GM23248 (cell line): ENCODE measurements around the gene TMEM164. TPM values are rescaled to one million over a fixed set of nuclear protein-coding genes. Genes with fewer than 3 reads are reported as not detected.

Source experiments
- DNase-seq: peaks from one replicate; pipeline ENCODE4 v3.0.0-alpha.2; 2015
- H2AFZ ChIP-seq: fragments of 200-600 bp; sonication (generic); 2 replicates; pipeline ENCODE4 v1.6.1; 2016; ENCODE audit warnings: antibody characterized with exemption
- H3F3A ChIP-seq: fragments of 200-600 bp; sonication (generic); 2 replicates; pipeline ENCODE4 v1.6.1; 2016; ENCODE audit warnings: mild to moderate bottlenecking, antibody characterized with exemption, mixed run types; ENCODE audit not compliant: insufficient read depth
- H3K27ac ChIP-seq: fragments of 200-600 bp; sonication (generic); 2 replicates; pipeline ENCODE4 v1.5.1; 2016; ENCODE audit warnings: mild to moderate bottlenecking
- H3K27me3 ChIP-seq: fragments of 200-600 bp; sonication (generic); replicated peaks from 2 replicates; pipeline ENCODE4 v1.6.1; 2016; ENCODE audit warnings: mild to moderate bottlenecking; ENCODE audit not compliant: insufficient read depth
- H3K36me3 ChIP-seq: fragments of 200-600 bp; sonication (generic); 2 replicates; pipeline ENCODE4 v1.6.1; 2016; ENCODE audit warnings: low read depth, mild to moderate bottlenecking
- H3K4me1 ChIP-seq: fragments of 200-600 bp; sonication (generic); 2 replicates; pipeline ENCODE4 v1.6.1; 2016; ENCODE audit warnings: mild to moderate bottlenecking; ENCODE audit not compliant: insufficient read depth
- H3K4me2 ChIP-seq: fragments of 200-600 bp; sonication (generic); one replicate; pipeline ENCODE4 v1.6.1; 2016; ENCODE audit warnings: mild to moderate bottlenecking; ENCODE audit not compliant: unreplicated experiment
- H3K4me3 ChIP-seq: fragments of 200-600 bp; sonication (generic); 2 replicates; pipeline ENCODE4 v1.5.1; 2016; ENCODE audit warnings: mild to moderate bottlenecking
- H3K79me2 ChIP-seq: fragments of 200-600 bp; sonication (generic); 2 replicates; pipeline ENCODE4 v1.6.1; 2016; ENCODE audit warnings: mild to moderate bottlenecking; ENCODE audit not compliant: insufficient read depth
- H3K9ac ChIP-seq: fragments of 200-600 bp; sonication (generic); 2 replicates; pipeline ENCODE4 v1.6.1; 2016; ENCODE audit warnings: mild to moderate bottlenecking
- H3K9me2 ChIP-seq: fragments of 200-600 bp; sonication (generic); 2 replicates; pipeline ENCODE4 v1.6.1; 2016; ENCODE audit warnings: mixed run types, mild to moderate bottlenecking, moderate library complexity; ENCODE audit not compliant: insufficient read depth
- H3K9me3 ChIP-seq: fragments of 200-600 bp; sonication (generic); one replicate; pipeline ENCODE4 v1.6.1; 2017; ENCODE audit warnings: low read depth
- H4K20me1 ChIP-seq: fragments of 200-600 bp; sonication (generic); 2 replicates; pipeline ENCODE4 v1.6.0; 2016; ENCODE audit not compliant: insufficient read depth
- EZH2 ChIP-seq: fragments of 200-600 bp; sonication (generic); IDR thresholded peaks from 2 replicates; pipeline ENCODE4 v1.6.1; 2018; ENCODE audit warnings: antibody characterized with exemption, mild to moderate bottlenecking; ENCODE audit not compliant: insufficient read depth, poor library complexity, severe bottlenecking
- EZH2phosphoT487 ChIP-seq: fragments of 200-600 bp; sonication (generic); IDR thresholded peaks from 2 replicates; pipeline ENCODE4 v1.6.1; 2018; ENCODE audit warnings: antibody characterized with exemption, moderate library complexity, mild to moderate bottlenecking, low read depth; ENCODE audit not compliant: insufficient read depth
- WGBS, 2 experiments: methylation state at CpG; one replicate each; pipeline ENCODE4 v1.1.6; 2015 to 2017; ENCODE audit warnings: low lambda C conversion rate in 2 of 2, low coverage in 1 of 2; ENCODE audit errors: missing lambda C conversion rate in 2 of 2; 5-methylcytosine and 5-hydroxymethylcytosine counted together
- in situ Hi-C: fragments of 300-500 bp; cut with MboI; formaldehyde crosslinking; loops from 2 replicates; pipeline ENCODE4 v1.15.0; 2020
- polyA plus RNA-seq: library from polyadenylated mRNA; unstranded; fragments of >200 nt; fragmentation: Nextera tagmentation; extraction: Ambion mirVana; gene quantifications from 2 replicates; pipeline ENCODE4 v1.2.1, GENCODE V29; 2016
- total RNA-seq: library from RNA; depleted of rRNA; stranded (reverse); fragments of >200 nt; shearing (Covaris generic); gene quantifications from 2 replicates; pipeline ENCODE4 v1.2.3, GENCODE V29; 2014

Gene TMEM164
- total and polyA plus RNA-seq, 2 experiments from 2014 or later: 1.4 to 9.1 TPM

GRCh38 chrX:110182865-110183264, 180.0 kb downstream of the TMEM164 start:
- no peak overlapping the region for H2AFZ ChIP-seq
- 90 to 94% methylated on average over 5 to 6 of the region's 6 CpGs for WGBS, 2 experiments
- no peaks in the 10 kb centered on the region for H3K27me3 ChIP-seq
- no peaks in the 10 kb centered on the region for H3K79me2 ChIP-seq
- in situ Hi-C loops: no loop called here
- peaks cover 25% of the 10 kb centered on the region for H3F3A ChIP-seq
- DNase-seq: peak; percentile 8
- no peaks in the 10 kb centered on the region for H3K36me3 ChIP-seq
- no peak overlapping the region for H3K9ac ChIP-seq
- H4K20me1 ChIP-seq: no peaks in the 10 kb centered on the region
- H3K27ac ChIP-seq: peak overlapping the region; percentile 24; the same call in 1 of the 2 replicates
- no peaks in the 10 kb centered on the region for H3K9me3 ChIP-seq
- TF ChIP-seq EZH2 (no peak), EZH2phosphoT487 (no peak)
- H3K4me1 ChIP-seq: peaks cover 33% of the 10 kb centered on the region
- H3K4me2 ChIP-seq: no peak overlapping the region
- no peak overlapping the region for H3K4me3 ChIP-seq
- H3K9me2 ChIP-seq: no peaks in the 10 kb centered on the region

DNA sequence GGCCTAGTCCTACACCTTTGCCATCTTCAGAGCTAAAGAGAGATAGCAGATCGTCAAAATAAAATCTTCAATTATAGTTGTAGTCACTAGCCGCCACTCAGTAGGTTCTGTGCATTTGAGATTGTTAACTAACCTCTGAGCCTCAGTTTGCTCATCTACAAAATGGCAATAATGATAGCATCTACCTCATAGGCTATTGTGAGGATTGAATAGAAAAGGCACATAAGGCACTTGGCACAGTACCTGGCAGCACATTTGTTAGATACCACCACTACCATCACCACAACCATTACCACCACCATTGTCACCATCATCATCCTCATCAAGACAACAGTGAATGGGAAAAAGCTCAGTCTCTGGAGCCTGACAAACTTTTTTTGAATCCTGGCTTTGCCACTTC, 180.4 kb downstream of the TMEM164 start:
- no peak for DNase-seq
- 94% methylated on average over 2 of the region's 2 CpGs for WGBS, 2 experiments
- H3K79me2 ChIP-seq: no peaks in the 10 kb centered on the region
- H3K36me3 ChIP-seq: no peaks in the 10 kb centered on the region
- H3K27ac ChIP-seq: no peak overlapping the region
- H3K4me2 ChIP-seq: no peak overlapping the region
- H3K4me3 ChIP-seq: no peak overlapping the region
- peaks cover 33% of the 10 kb centered on the region for H3K4me1 ChIP-seq
- peaks cover 25% of the 10 kb centered on the region for H3F3A ChIP-seq
- no peak overlapping the region for H2AFZ ChIP-seq
- no peaks in the 10 kb centered on the region for H3K27me3 ChIP-seq
- H3K9ac ChIP-seq: no peak overlapping the region
- in situ Hi-C loops: no loop called here
- no peaks in the 10 kb centered on the region for H4K20me1 ChIP-seq
- no peaks in the 10 kb centered on the region for H3K9me3 ChIP-seq
- H3K9me2 ChIP-seq: no peaks in the 10 kb centered on the region
- no peak for TF ChIP-seq EZH2
- no peak for TF ChIP-seq EZH2phosphoT487

DNA sequence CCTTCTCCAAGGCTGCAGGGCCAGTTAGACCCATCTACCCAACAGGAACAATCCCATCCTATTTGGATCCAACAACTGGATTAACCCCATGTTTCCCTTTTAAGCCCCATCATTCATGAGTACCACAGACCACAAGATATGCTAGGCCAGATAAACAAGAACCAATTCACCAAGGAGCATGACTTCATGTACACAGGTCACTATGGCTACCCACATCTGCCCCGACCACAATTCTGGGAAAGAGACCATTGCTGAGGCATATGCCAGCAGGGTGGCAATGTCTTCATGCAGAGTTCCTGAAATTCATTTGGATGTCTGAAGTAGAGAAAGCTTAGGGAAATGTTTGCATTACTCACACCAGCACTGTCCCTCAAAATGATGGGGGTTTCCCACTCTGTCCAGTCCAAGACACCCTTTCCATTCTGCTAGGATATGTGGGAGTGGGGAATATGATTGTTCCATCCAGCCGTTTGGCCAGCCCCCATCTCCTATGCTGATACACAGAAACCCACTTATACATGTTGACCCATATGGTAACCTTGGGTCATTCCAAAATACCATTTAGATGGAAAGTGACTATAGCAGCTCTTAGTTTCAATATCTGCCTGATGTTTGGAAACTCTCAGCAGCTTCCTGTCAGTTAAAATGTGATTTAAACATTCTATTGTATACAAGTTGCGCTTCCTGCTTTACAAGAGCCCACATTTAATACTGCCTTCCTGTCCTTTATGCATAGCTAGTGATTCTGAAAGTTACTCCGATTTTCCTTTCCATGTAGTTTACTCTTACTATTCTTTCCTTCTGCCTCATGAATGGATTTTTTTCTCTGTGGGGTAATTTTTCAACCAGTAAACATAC, 186.0 kb downstream of the TMEM164 start:
- in situ Hi-C loops: no loop called here
- Histone ChIP-seq H3K79me2 (no peaks in the 10 kb centered on the region), H3K9ac (no peak overlapping the region), H4K20me1 (no peaks in the 10 kb centered on the region), H3K9me3 (no peaks in the 10 kb centered on the region), H3K4me2 (no peak overlapping the region), H3K9me2 (no peaks in the 10 kb centered on the region), H3K27me3 (no peaks in the 10 kb centered on the region), H3K36me3 (no peaks in the 10 kb centered on the region), H3K4me1 (no peaks in the 10 kb centered on the region), H2AFZ (no peak overlapping the region), H3K4me3 (no peak overlapping the region), H3F3A (no peaks in the 10 kb centered on the region), H3K27ac (no peak overlapping the region)
- DNase-seq: no peak
- TF ChIP-seq EZH2phosphoT487: no peak
- TF ChIP-seq EZH2: no peak
- WGBS, 2 experiments: 93 to 100% methylated on average over 2 to 3 of the region's 4 CpGs

- in situ Hi-C loops: no loop called here
- no peaks in the 10 kb centered on the region for H3F3A ChIP-seq
- H3K27ac ChIP-seq: no peak overlapping the region
- no peak overlapping the region for H2AFZ ChIP-seq
- H3K9me3 ChIP-seq: no peaks in the 10 kb centered on the region
- no peaks in the 10 kb centered on the region for H3K79me2 ChIP-seq
- DNase-seq: no peak
- no peaks in the 10 kb centered on the region for H3K4me1 ChIP-seq
- H3K27me3 ChIP-seq: no peaks in the 10 kb centered on the region
- H4K20me1 ChIP-seq: no peaks in the 10 kb centered on the region
- WGBS, 2 experiments: 93 to 96% methylated on average over 4 of the region's 4 CpGs
- H3K9me2 ChIP-seq: no peaks in the 10 kb centered on the region
- no peak for TF ChIP-seq EZH2
- peaks cover 6% of the 10 kb centered on the region; the same call in 1 of the 2 replicates for H3K36me3 ChIP-seq
- no peak overlapping the region for H3K4me2 ChIP-seq
- no peak overlapping the region for H3K4me3 ChIP-seq
- H3K9ac ChIP-seq: no peak overlapping the region
Observed at GRCh38 chrX:110192516-110192915, 189.6 kb downstream of the TMEM164 start.

DNA sequence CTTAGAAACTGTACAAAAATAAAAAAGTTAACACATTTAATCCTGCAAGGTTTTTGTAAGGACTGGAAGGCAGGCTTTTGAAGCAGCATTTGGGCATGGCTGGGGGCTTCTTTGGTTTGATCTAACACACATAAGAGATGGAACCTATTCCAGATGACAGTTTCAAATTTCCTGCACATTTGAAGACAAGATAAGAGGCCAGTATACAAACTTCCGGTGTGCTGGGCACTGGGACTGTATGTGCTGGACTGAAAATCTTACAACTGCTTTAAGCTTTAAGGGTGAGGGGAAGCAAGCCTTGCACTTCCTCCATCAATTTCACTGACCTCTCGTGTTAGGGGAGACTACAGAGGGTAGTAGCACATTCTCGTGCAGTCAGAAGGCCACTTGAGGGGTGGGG, 192.1 kb downstream of the TMEM164 start:
- Histone ChIP-seq H3K36me3 (peaks cover 6% of the 10 kb centered on the region; the same call in 1 of the 2 replicates), H3K4me2 (no peak overlapping the region), H3K27me3 (no peaks in the 10 kb centered on the region), H3K79me2 (no peaks in the 10 kb centered on the region), H3F3A (no peaks in the 10 kb centered on the region), H3K9me3 (no peaks in the 10 kb centered on the region), H2AFZ (no peak overlapping the region), H4K20me1 (no peaks in the 10 kb centered on the region), H3K4me3 (no peak overlapping the region), H3K4me1 (no peaks in the 10 kb centered on the region), H3K27ac (no peak overlapping the region), H3K9me2 (no peaks in the 10 kb centered on the region), H3K9ac (no peak overlapping the region)
- 74 to 78% methylated on average over 3 of the region's 3 CpGs for WGBS, 2 experiments
- in situ Hi-C loops: no loop called here
- TF ChIP-seq EZH2phosphoT487: no peak
- TF ChIP-seq EZH2: no peak
- DNase-seq: no peak
